Stimulated activated CD8-positive, alpha-beta memory T cell treated with anti-CD3 and anti-CD28 coated beads, Interleukin-4, amount 100 ng/mL, for 1 hour (primary cell): ENCODE measurements around the gene PCOLCE2.

ENCODE experiments used
- DNase-seq, 2 donors: peaks; one replicate each; pipeline ENCODE4 v3.0.0-alpha.2; 2020; ENCODE audit warnings: low read depth in 2 of 2, low spot score in 1 of 2

The PCOLCE2 gene

GRCh38 chr3:142817356-142817755 lies 71.5 kb downstream of the PCOLCE2 start:
- no peak for DNase-seq

- DNase-seq: no peak
These were observed 73.1 kb downstream of the PCOLCE2 start for GRCh38 chr3:142815803-142816202.

- no peak for DNase-seq
These were observed 79.6 kb downstream of the PCOLCE2 start for GRCh38 chr3:142809259-142809658.

DNA sequence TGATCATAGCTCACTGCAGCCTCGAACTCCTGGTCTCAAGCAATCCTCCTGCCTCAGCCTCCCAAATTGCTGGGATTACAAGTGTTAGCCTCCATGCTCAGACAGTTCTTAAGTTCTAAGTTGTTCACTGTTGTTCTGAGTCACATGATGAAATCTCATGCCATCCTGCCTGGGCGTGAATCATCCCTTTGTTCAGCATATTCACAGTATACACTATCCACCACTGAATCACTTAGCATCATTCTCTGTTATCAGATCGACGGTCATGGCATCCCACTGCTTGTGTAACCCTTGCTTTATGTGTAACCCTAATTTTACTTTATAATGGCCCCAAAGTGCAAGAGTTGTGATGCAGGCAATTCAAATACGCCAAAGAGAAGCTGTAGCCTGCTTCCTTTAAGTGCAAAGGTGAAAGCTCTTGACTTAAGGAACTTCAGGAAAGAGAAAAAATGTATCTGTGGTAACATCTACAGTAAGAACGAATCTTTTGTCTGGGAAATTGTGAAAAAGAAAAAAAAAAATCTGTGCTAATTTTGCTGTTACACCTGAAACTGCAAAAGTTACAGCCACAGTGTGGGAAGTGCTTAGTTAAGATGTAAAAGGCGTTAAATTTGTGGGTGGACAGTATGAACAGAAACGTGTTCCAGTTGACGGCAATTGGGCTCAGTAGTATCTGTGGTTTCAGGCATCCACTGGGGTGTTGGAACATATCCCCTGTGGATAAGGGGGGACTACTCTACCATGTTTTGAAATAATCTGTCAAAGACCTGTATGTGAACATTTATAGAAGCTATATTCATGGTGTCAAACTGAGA lies 80.6 kb downstream of the PCOLCE2 start:
- DNase-seq: no peak

DNA sequence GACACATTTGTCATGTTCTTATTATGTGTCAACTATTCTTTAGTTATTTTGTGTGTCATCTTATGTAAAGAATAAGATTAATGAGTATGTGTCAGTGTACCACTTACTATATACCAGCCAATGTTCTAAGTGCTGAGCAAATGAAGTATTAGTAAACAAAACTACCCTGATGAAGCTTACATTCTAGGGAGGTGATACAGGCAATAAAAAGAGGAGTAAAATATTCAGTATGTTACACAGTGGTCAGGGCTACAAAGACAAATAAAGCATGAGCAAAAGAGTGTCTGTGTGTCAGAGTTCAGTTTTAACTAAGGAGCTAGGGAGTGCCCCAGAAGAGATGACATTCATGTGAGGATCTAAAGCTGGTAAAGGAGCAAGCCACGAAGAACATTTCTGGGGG lies 86.0 kb downstream of the PCOLCE2 start:
- DNase-seq: no peak

DNA sequence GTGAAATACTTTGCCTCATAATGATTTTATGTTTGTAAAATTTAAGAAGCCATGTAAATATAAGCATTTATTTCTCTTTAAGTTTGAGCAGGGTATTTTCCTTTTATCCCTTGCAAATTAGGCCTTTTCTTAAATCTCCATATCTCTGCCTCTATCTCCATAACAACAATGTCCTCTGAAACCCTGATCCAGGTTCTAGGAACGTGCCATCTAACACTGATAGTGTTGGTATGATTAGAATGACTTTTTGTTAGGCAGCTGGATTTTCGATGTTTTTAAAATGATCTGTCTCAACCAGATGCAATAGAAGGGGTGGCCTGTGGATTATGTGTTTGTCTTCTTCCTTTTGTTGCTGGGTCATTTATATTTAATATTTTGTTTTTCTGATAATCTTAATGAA lies 87.1 kb downstream of the PCOLCE2 start:
- no peak for DNase-seq

DNA sequence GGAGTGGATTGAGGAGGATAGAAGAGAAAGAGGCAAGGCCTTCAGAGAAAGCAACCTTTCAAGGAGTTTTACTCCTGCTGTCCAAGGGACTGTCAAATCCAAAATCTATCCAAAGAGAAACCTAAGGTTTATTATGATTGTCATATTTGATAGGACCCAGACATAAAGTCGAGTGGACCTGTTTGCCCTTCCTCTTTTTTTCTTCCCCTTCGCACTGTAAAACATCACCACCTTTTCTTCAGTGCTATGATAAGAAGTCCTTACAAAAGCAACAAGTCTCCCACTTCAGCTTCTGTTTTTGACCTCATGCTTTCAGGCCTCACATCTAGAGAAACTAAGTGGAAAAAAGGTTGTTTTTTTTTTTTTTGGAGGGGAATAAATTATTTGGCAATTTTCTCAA lies 92.1 kb downstream of the PCOLCE2 start:
- DNase-seq: no peak

DNA sequence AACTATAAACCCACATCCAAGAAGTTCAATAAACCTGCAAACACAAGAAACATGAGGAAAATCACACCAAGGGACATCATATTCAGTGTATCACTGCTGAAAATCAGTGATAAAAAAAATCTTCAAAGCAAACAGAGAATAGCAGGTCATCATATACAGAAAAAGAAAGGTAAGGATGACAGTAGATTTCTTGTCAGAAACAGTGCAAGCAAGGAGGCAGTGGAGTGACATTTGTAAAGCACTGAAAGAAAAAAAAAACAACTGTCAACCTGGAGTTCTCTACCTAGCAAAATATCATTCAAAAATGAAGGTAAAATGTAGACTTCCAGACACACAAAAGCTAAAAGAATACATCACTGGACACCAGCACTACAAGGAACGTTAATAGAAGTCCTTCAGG lies 93.6 kb downstream of the PCOLCE2 start:
- DNase-seq: no peak

DNA sequence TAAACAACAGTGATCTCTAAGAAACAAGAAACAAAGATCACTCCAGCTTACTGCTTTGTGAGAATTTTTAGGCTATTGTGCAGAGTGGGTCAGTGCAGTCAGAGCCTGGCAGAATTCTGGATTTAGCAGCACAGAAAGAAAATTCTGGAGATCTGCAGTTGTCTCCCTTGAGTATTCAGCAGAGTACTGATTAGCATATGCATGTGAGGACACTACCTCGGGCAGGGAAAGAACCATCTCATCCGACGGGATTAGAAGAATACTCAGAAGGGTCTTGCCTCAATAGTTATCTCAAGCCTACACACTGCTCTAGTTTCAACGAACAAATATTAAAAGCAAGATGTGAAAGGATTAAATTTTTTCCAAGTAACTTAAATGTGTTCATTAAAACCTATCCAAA lies 94.4 kb downstream of the PCOLCE2 start:
- no peak for DNase-seq

- DNase-seq: no peak
These were observed 101.2 kb downstream of the PCOLCE2 start for GRCh38 chr3:142787719-142788118.

DNA sequence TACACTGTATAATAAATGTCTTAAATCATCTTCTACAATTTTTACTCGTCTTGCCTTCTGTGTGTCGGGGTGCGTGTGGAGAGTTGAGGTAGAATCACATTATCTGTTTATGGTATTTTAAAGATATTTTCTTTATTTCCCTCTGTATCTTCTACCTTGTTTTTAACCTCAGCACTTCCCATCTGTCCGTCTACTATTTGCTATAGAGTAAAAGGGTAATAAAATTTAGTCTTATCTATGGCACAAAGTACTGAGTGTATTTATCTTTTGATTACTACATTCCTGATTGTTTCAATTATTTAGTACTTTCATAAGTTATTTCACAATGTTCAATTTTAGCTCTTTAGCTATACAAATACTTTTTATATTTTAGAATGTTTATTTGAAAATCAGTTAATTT lies 102.9 kb downstream of the PCOLCE2 start:
- DNase-seq: no peak

DNA sequence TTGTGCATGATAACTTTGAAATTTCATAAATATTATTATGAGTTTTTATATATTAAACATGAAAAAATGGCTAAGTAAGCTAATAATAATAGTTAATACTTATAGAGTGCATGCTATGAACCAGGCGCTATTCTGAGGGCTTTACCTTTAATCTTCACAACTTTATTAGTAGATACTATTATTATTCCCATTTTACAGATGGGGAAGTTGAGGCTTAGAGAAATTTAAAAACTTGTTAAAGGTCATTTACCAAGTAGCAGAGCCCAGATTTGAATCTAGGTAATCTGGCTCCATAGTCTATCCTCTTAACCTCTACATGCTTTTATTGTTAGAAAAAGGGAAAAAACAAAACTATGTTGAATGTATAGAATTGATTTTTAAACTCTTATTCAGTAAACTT lies 104.7 kb downstream of the PCOLCE2 start:
- no peak for DNase-seq

GRCh38 chr3:142782616-142783015 lies 106.3 kb downstream of the PCOLCE2 start:
- no peak for DNase-seq

DNA sequence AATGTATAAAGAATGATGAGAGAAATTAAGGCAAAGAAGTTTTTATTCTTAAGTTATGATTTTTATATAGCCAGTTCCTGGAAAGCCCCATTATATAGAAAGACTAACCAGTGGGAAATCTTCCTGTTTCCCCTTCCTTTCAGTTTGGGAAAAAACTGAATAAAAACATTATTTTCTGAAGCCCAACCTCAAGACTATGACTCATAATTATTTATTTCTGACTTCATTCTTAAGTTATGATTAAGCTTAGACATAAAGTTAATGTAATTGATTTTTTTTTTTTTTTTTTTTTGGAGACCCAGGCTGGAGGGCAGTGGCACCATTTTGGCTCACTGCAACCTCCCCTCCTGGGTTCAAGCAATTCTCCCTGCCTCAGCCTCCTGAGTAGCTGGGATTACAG lies 109.3 kb downstream of the PCOLCE2 start:
- no peak for DNase-seq

GRCh38 chr3:142778541-142778940 lies 110.3 kb downstream of the PCOLCE2 start:
- no peak for DNase-seq

DNA sequence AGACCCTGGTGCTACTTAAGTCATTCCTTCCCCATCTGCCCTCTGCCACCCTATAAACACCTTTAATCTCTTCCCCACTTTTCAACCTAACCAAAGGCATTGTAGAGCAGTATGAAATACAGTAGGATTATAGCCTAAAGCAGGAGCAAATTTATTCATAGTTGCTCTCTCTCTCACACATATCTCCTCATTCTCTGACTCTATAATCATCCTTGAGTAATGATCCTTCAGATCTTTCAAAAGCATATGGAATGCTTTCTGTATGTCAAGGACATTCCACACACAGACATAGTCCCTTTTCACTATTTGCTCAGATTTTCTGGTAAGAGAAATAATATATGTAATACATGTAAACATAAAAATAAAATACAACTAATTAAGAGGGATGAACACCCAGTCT lies 111.0 kb downstream of the PCOLCE2 start:
- no peak for DNase-seq

- no peak for DNase-seq
These were observed 120.5 kb downstream of the PCOLCE2 start for GRCh38 chr3:142768338-142768737.
